HL-60 (cell line): ENCODE data around the gene TMC1.

Experiments
- CTCF ChIP-seq: IDR thresholded peaks from one replicate; pipeline ENCODE4 v1.5.1; 2011; ENCODE audit warnings: low read length, control low read depth, inconsistent platforms; ENCODE audit not compliant: insufficient read depth
- REST ChIP-seq: IDR thresholded peaks from 2 replicates; pipeline ENCODE4 v1.6.1; 2012; ENCODE audit warnings: low read depth; ENCODE audit not compliant: insufficient replicate concordance

- no peak for TF ChIP-seq CTCF
- TF ChIP-seq REST, result no peak
Measured at GRCh38 chr9:72871685-72872084, 350.3 kb downstream of the TMC1 start.
